GM10266 (cell line): ENCODE results near the gene OARD1.
A peak's percentile ranks its signal among the peaks of the same experiment; 100 is the strongest.

ENCODE experiments used
- DNase-seq: peaks from one replicate; pipeline ENCODE4 v3.0.0; 2012; ENCODE audit errors: extremely low spot score
- TF ChIP-seq, protein P1 (sequence below): IDR thresholded peaks from 2 replicates; pipeline ENCODE4 v1.5.1; 2012; ENCODE audit warnings: mild to moderate bottlenecking, low read depth; ENCODE audit not compliant: control insufficient read depth, insufficient read depth; ENCODE audit errors: missing control alignments

OARD1 gene

GRCh38 chr6:41042226-41043055 lies 29.7 kb downstream of the OARD1 start, which contains the start of gene TSPO2:
Gene TSPO2, plus strand, starts transcription at chr6:41042467. Its CDS starts 519 bp downstream, at chr6:41042986.
- no peak for DNase-seq
- TF ChIP-seq, protein P1, sequence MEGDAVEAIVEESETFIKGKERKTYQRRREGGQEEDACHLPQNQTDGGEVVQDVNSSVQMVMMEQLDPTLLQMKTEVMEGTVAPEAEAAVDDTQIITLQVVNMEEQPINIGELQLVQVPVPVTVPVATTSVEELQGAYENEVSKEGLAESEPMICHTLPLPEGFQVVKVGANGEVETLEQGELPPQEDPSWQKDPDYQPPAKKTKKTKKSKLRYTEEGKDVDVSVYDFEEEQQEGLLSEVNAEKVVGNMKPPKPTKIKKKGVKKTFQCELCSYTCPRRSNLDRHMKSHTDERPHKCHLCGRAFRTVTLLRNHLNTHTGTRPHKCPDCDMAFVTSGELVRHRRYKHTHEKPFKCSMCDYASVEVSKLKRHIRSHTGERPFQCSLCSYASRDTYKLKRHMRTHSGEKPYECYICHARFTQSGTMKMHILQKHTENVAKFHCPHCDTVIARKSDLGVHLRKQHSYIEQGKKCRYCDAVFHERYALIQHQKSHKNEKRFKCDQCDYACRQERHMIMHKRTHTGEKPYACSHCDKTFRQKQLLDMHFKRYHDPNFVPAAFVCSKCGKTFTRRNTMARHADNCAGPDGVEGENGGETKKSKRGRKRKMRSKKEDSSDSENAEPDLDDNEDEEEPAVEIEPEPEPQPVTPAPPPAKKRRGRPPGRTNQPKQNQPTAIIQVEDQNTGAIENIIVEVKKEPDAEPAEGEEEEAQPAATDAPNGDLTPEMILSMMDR, result no peak

DNA sequence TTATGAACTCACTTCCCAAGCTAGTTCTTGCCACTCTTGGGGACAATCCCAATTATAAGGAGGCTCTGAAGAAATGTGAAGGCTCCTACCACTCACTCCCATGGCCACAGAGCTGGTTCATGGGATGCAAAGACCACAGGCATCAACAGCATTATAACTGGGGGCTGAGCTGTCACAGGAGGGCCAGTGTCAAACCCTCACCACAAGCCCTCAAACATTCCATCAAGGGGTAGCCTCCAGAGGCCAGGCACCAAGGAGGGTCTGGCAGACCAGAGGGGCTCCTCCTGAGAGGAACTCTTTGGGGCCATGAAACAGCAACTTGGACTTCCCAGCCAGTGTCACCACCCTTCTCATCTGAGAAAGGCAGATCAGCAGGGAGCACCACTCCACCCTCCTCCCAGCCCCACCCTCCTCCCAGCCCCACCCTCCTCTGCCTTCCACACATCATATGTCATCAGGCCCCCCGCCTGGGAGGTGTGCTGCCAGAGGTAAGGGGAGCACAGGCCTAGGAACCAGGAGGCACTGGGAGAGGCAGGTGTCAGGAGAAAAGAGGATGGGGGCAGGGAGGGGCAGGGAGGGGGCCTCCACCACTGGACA lies 31.1 kb downstream of the OARD1 start:
- no peak for DNase-seq
- TF ChIP-seq, protein P1, result no peak

DNA sequence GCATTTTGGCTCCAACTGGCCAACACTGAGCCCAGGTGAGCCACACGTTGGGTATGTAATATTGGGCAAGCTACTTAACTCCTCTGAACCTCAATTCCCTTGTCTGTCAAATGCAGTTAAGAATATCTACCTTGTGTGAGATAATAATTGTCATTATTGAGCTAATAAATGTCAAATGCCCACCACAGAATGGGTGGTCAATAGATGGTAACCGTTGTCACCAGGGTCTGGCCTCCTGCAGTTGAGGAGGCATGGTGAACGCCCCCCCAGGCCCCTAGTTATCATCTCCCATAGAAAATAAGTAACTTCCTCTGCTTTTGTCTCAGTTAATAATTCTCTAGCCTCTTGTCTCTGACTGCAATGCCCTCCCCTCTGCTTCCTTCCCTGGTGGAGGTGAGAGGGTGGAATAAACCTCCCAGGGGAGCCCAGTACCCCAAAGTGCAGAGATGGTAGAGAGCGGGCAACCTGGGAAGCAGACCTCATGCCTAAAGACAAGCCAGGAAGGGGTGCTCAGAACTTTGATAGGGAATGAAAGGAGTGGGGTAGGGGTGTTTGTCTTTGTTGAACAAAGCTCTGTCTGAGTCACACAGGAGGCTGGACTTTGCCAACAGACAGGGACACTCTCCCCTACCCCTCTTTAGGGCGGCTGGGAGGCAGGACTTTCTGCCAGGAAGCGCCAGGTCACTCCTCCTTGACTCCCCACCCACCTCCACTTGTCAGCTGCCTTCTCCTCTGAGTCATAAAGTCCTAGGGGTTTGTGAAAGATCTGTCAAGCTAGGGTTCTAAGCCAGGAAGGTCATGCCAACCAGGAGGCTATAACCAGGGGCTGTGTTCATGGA lies 31.8 kb downstream of the OARD1 start:
- DNase-seq, result no peak
- TF ChIP-seq, protein P1, result no peak

DNA sequence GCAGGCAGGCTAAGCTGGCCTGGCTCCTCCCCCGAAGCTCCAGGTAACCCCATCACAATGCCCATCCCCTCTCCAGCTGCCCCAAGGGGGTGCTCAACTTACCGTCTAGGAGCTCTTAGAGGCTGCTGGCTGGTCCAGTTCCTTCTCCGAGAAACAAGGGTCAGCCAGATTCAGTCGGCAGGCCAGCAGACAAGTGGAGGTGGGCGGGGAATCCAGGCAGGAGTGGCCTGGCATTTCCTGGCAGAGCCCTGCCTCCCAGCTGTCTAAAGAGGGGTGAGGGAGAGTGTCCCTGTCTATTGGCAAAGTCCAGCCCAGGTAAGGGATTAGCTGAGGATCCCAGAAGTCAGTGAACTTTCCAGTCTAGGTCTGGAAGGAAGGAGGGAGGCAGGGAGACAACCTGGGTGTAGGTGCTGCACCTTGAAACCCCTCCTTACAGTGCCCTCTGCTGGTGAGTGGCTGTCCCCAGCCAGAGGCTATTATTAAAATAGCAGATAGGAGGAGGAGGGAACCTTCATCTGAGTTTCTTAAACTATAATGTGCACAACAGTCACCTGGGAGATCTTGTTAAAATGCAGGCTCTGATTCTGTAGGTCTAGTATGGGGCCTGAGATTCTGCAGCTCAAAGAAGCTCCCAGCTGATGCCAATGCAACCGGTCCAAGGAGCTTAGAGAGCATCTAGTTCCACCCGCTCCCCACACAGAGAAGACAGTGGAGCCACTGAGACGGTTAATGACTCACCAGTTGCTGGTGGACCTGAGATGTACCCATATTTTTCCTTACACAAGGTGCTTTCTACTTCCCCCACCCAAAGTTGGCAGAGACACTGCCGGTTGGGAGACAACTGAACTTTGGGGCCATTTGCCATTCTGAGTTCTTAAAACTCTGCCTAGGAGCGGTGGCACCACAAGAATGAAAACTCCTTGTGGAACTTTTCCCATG lies 32.8 kb downstream of the OARD1 start, which contains the start of gene UNC5CL:
Gene UNC5CL (minus strand): TSS at position 162 of the 939 bp plus-strand sequence. CDS start 4,147 bp downstream, outside the sequence.
- TF ChIP-seq, protein P1, result peak; percentile 70
- DNase-seq, result peak; percentile 75

DNA sequence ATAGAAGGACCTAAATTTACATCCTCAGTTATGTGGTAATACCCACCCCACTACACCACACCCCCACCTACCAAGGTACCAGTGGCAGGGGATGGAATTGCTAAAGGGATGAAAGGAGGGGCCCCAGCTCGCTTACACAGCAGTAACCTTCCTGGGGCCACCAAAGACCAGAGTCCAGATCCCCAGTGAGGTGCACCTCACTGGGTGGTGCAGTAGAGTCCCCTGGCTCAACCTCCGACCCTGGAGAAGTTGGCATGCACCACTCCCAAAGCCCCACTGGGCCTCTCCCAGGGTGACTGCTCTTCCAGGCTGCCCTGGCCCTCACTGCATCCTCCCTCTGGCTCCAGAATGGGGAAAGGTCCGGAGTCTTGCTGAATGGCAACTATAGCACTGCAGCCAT lies 34.0 kb downstream of the OARD1 start:
- no peak for DNase-seq
- TF ChIP-seq, protein P1, result no peak
